Globus pallidus (tissue), 1 donor: ENCODE measurements around the gene PER3.
"Not testable (repeated sequence)": the region's sequence is repeated elsewhere in the genome, so short reads cannot be mapped to it uniquely, and the experiment has no call there.

ENCODE experiments used
- DNase-seq: peaks from one replicate; pipeline ENCODE4 v3.0.0-alpha.2; 2015; ENCODE audit warnings: low spot score

Gene PER3

GRCh38 chr1:7780976-7781375, 3.1 kb upstream of the PER3 start:
- no peak for DNase-seq

GRCh38 chr1:7781501-7781900, 2.6 kb upstream of the PER3 start:
- no peak for DNase-seq

GRCh38 chr1:7781923-7782495, 2.1 kb upstream of the PER3 start:
- DNase-seq = peak; percentile 7

- no peak for DNase-seq
Measured at GRCh38 chr1:7783178-7783711, 846 bp upstream of the PER3 start.

GRCh38 chr1:7784492-7785071, 491 bp downstream of the PER3 start:
- DNase-seq = no peak

- DNase-seq = no peak
Measured at GRCh38 chr1:7785108-7785507, 1.0 kb downstream of the PER3 start.

GRCh38 chr1:7786795-7787194, 2.7 kb downstream of the PER3 start:
- DNase-seq = no peak

GRCh38 chr1:7789828-7790227, 5.7 kb downstream of the PER3 start:
- no peak for DNase-seq

- DNase-seq = not testable (repeated sequence)
Measured at GRCh38 chr1:7791027-7791426, 6.9 kb downstream of the PER3 start.

- no peak for DNase-seq
Measured at GRCh38 chr1:7795406-7795805, 11.3 kb downstream of the PER3 start.

- DNase-seq = no peak
Measured at GRCh38 chr1:7805460-7805859, 21.4 kb downstream of the PER3 start.

- no peak for DNase-seq
Measured at GRCh38 chr1:7808253-7808844, 24.3 kb downstream of the PER3 start.

- DNase-seq = no peak
Measured at GRCh38 chr1:7809742-7810141, 25.7 kb downstream of the PER3 start.

GRCh38 chr1:7810395-7810794, 26.3 kb downstream of the PER3 start:
- DNase-seq = no peak

GRCh38 chr1:7811476-7811875, 27.4 kb downstream of the PER3 start:
- DNase-seq = no peak

GRCh38 chr1:7813677-7814373, 29.7 kb downstream of the PER3 start:
- DNase-seq = no peak

GRCh38 chr1:7821282-7821681, 37.2 kb downstream of the PER3 start:
- no peak for DNase-seq

- no peak for DNase-seq
Measured at GRCh38 chr1:7824701-7825100, 40.6 kb downstream of the PER3 start.

- DNase-seq = no peak
Measured at GRCh38 chr1:7826363-7826762, 42.3 kb downstream of the PER3 start.

- DNase-seq = no peak
Measured at GRCh38 chr1:7827126-7827955, 43.2 kb downstream of the PER3 start.

GRCh38 chr1:7831458-7831857, 47.4 kb downstream of the PER3 start:
- no peak for DNase-seq

- DNase-seq = no peak
Measured at GRCh38 chr1:7833035-7833434, 48.9 kb downstream of the PER3 start.
